Measurements from ENCODE around the gene VILL. TPM values are rescaled to one million over a fixed set of nuclear protein-coding genes. Genes with fewer than 3 reads are reported as not detected.
A peak's percentile ranks its signal among the peaks of the same experiment; 100 is the strongest.

Gene VILL
- total RNA-seq, 1 donor from 2014 or later: 3.2 TPM

DNA sequence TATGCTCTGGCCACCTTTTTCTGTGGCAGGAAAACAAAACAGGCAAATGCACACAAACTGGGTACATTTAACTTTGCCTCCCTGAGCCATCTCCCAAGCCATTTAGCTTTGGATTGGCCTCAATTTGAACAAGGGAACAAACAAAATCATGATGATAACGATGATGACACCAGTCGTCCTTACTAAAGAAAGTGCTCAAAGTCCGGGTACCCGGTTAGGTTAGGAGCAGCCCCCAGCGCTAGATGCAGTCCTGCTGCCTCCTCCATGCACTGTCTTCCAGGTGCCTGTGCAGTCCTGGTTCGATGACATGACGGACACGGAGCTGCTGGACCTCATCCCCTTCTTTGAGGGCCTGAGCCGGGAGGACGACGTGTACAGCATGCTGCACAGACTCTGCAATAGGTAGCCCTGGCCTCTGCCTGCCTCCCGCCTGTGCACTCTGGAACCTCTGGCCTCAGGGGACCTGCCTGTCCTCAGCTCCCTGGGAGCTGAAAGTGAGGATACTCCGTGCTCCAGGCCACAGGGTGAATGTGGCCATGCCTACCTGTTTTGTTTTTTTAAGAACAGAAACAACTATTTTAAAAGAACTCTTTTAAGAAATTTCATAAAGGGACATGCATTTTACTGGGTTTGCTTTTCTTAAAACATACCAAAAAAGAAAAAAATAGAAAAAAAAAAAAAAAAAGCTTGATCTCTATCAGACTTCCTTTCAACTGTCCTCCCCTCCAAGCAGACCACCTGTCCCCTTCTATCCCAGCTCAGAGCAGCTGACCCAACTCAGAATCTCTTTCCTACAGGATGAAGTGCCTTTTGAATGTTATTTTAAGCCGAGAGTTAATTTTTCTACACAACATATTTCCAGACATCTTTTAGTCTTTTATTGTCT is 9.9 kb upstream of the VILL start:
- Mint-ChIP-seq H3K4me3 (ENCODE audit: unreplicated experiment) (no peak overlapping the region), H3K9me3 (ENCODE audit: unreplicated experiment) (no peaks in the 10 kb centered on the region), H3K27me3 (ENCODE audit: unreplicated experiment) (peaks cover under 1% of the 10 kb centered on the region), H3K4me1 (ENCODE audit: low read depth, unreplicated experiment) (no peaks in the 10 kb centered on the region), H3K36me3 (ENCODE audit: unreplicated experiment) (no peaks in the 10 kb centered on the region), H3K27ac (ENCODE audit: unreplicated experiment) (peak overlapping the region; percentile 66)
- TF ChIP-seq, protein P1, sequence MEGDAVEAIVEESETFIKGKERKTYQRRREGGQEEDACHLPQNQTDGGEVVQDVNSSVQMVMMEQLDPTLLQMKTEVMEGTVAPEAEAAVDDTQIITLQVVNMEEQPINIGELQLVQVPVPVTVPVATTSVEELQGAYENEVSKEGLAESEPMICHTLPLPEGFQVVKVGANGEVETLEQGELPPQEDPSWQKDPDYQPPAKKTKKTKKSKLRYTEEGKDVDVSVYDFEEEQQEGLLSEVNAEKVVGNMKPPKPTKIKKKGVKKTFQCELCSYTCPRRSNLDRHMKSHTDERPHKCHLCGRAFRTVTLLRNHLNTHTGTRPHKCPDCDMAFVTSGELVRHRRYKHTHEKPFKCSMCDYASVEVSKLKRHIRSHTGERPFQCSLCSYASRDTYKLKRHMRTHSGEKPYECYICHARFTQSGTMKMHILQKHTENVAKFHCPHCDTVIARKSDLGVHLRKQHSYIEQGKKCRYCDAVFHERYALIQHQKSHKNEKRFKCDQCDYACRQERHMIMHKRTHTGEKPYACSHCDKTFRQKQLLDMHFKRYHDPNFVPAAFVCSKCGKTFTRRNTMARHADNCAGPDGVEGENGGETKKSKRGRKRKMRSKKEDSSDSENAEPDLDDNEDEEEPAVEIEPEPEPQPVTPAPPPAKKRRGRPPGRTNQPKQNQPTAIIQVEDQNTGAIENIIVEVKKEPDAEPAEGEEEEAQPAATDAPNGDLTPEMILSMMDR (IDR thresholded peaks at IDR 0.05; ENCODE audit: partially characterized antibody, unreplicated experiment): no peak
- DNase-seq: no peak

DNA sequence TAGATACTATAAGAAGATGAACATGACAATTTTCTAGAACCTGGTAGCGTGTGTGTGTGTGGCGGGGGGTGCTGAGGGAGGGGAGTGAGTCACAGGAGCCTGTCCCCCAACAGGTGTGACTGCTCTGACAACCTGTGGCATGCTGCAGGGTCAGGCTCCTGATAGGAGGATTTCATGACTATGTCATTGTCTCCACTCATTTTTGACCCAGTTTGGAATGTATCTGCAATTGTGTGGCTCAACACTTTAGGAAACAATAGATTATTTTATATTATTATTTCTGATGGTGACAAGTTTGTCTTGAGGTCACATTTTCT is 9.3 kb upstream of the VILL start:
- TF ChIP-seq, protein P1 (IDR thresholded peaks at IDR 0.05; ENCODE audit: partially characterized antibody, unreplicated experiment): no peak
- H3K27ac Mint-ChIP-seq (ENCODE audit: unreplicated experiment): no peak overlapping the region
- H3K36me3 Mint-ChIP-seq (ENCODE audit: unreplicated experiment): no peaks in the 10 kb centered on the region
- peaks cover 2% of the 10 kb centered on the region for H3K27me3 Mint-ChIP-seq (ENCODE audit: unreplicated experiment)
- H3K9me3 Mint-ChIP-seq (ENCODE audit: unreplicated experiment): no peaks in the 10 kb centered on the region
- H3K4me1 Mint-ChIP-seq (ENCODE audit: low read depth, unreplicated experiment): no peaks in the 10 kb centered on the region
- H3K4me3 Mint-ChIP-seq (ENCODE audit: unreplicated experiment): no peak overlapping the region
- DNase-seq: no peak

DNA sequence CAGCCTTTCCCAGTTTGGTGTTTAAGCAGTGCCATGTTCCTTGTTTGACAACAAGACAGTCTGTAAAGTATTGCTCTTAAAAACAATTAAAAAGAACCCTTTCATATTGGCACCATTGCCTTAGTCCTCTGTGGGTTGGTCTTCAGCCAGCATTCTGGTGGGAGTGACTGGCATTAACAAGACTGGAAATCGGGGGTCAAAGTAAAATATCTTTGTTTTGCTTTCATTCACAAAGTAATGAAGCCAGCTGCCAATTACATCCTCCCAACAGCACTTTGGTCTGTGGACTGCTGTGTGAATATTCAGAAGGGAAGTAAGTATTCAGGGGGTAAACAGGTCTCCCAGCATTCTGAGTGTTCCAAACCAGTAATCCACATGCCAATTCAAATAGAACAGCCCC is 8.3 kb upstream of the VILL start:
- Mint-ChIP-seq H3K4me3 (ENCODE audit: unreplicated experiment) (no peak overlapping the region), H3K9me3 (ENCODE audit: unreplicated experiment) (no peaks in the 10 kb centered on the region), H3K27ac (ENCODE audit: unreplicated experiment) (no peak overlapping the region), H3K4me1 (ENCODE audit: low read depth, unreplicated experiment) (no peaks in the 10 kb centered on the region), H3K36me3 (ENCODE audit: unreplicated experiment) (no peaks in the 10 kb centered on the region), H3K27me3 (ENCODE audit: unreplicated experiment) (peaks cover 2% of the 10 kb centered on the region)
- TF ChIP-seq, protein P1 (IDR thresholded peaks at IDR 0.05; ENCODE audit: partially characterized antibody, unreplicated experiment): no peak
- no peak for DNase-seq

DNA sequence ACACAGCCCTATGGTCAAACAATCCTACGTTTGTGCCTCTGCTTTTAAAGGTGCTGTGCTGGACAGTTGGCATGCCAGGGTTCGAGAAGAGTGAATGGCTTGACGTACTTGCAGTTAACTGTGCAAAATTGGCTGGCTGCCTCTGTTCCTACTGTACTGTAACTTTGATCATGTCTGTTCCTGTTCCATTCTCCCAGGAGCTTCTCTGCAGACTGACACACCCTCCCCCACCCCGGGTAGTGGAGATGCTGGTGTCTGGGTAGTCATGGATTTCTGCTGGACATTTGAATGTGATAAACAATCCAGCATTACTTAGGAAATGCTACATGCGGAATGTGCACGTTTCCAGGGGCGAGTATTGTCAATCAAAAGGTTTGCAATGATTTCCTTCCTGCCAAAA is 6.5 kb upstream of the VILL start:
- peaks cover 5% of the 10 kb centered on the region for H3K27me3 Mint-ChIP-seq (ENCODE audit: unreplicated experiment)
- TF ChIP-seq, protein P1 (IDR thresholded peaks at IDR 0.05; ENCODE audit: partially characterized antibody, unreplicated experiment): no peak
- no peak overlapping the region for H3K4me3 Mint-ChIP-seq (ENCODE audit: unreplicated experiment)
- no peaks in the 10 kb centered on the region for H3K4me1 Mint-ChIP-seq (ENCODE audit: low read depth, unreplicated experiment)
- no peaks in the 10 kb centered on the region for H3K9me3 Mint-ChIP-seq (ENCODE audit: unreplicated experiment)
- H3K36me3 Mint-ChIP-seq (ENCODE audit: unreplicated experiment): no peaks in the 10 kb centered on the region
- no peak overlapping the region for H3K27ac Mint-ChIP-seq (ENCODE audit: unreplicated experiment)
- no peak for DNase-seq

DNA sequence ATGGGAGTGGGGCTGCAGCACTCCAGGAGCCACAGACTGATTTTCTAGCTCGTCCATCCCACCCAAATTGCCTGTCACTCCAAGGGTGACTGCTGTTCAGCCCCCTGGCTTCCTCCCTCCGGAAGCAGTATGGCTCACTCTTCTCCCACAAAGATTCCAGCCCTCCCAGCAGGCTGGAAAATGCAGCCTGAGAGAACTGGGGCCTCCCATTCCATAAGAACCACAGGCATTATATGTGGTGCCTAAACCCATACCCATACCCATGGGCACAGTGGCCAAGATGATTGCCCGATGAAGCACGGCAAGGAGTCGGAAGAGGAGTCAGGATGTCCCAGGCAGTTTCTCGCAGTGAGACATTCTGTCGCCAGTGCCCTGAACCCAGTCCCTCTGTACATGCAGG is 6.0 kb upstream of the VILL start:
- Mint-ChIP-seq H3K27ac (ENCODE audit: unreplicated experiment) (no peak overlapping the region), H3K4me1 (ENCODE audit: low read depth, unreplicated experiment) (no peaks in the 10 kb centered on the region), H3K4me3 (ENCODE audit: unreplicated experiment) (no peak overlapping the region), H3K27me3 (ENCODE audit: unreplicated experiment) (peaks cover 5% of the 10 kb centered on the region), H3K9me3 (ENCODE audit: unreplicated experiment) (no peaks in the 10 kb centered on the region), H3K36me3 (ENCODE audit: unreplicated experiment) (no peaks in the 10 kb centered on the region)
- TF ChIP-seq, protein P1 (IDR thresholded peaks at IDR 0.05; ENCODE audit: partially characterized antibody, unreplicated experiment): no peak
- DNase-seq: no peak

Measured in glutamatergic neuron (in vitro differentiated cells).